Memory B cell (primary cell): ENCODE data around the gene SERHL2.
A peak's percentile ranks its signal among the peaks of the same experiment; 100 is the strongest.
"Not testable (repeated sequence)": the region's sequence is repeated elsewhere in the genome, so short reads cannot be mapped to it uniquely, and the experiment has no call there.

Experiments
- ATAC-seq: fragments of 150-1000 bp; cut with Tn5 transposase; 2 replicates; pipeline ENCODE4 v1.10.0; 2021; ENCODE audit warnings: low read depth, mild to moderate bottlenecking, moderate library complexity
- DNase-seq, 2 donors: peaks; one replicate each; pipeline ENCODE4 v3.0.0; 2022; ENCODE audit warnings: low spot score in 2 of 2
- H3K27ac Mint-ChIP-seq: one replicate; pipeline ENCODE4 v1.8.0; 2022; ENCODE audit warnings: mild to moderate bottlenecking, moderate library complexity, mixed read lengths
- H3K27me3 Mint-ChIP-seq: one replicate; pipeline ENCODE4 v1.8.0; 2022; ENCODE audit warnings: mixed read lengths
- H3K36me3 Mint-ChIP-seq: one replicate; pipeline ENCODE4 v1.8.0; 2022; ENCODE audit warnings: mild to moderate bottlenecking, mixed read lengths
- H3K4me1 Mint-ChIP-seq: one replicate; pipeline ENCODE4 v1.8.0; 2022; ENCODE audit warnings: mixed read lengths
- H3K4me3 Mint-ChIP-seq: one replicate; pipeline ENCODE4 v1.8.0; 2022; ENCODE audit warnings: mild to moderate bottlenecking, moderate library complexity, mixed read lengths
- H3K9me3 Mint-ChIP-seq: one replicate; pipeline ENCODE4 v1.8.0; 2022; ENCODE audit warnings: mixed read lengths

The SERHL2 gene

DNA sequence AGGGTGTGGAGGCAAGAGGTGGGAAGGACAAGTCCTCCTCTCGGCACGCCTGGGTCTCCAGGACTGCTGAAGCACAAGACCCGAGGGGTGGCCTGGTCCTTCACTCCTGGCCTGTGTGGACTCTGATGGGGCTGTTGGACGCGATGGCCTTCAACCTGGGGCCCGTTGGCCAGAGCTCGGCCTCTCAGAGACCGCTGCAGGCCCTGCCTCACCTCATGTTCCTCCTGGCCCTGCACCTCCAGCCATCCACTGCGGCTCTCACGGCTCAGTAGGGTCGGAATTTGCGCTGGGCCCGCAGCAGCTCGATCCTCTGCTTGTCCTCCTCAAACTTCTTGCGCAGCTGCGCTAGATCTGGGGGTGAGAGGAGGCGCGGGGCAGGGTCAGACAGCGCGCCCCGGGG is 20.7 kb downstream of the SERHL2 start:
- H3K27ac Mint-ChIP-seq, H3K27me3 Mint-ChIP-seq, H3K9me3 Mint-ChIP-seq, H3K4me3 Mint-ChIP-seq, ATAC-seq, DNase-seq, H3K4me1 Mint-ChIP-seq: not testable (repeated sequence)
- H3K36me3 Mint-ChIP-seq, result peaks cover 14% of the 10 kb centered on the region

DNA sequence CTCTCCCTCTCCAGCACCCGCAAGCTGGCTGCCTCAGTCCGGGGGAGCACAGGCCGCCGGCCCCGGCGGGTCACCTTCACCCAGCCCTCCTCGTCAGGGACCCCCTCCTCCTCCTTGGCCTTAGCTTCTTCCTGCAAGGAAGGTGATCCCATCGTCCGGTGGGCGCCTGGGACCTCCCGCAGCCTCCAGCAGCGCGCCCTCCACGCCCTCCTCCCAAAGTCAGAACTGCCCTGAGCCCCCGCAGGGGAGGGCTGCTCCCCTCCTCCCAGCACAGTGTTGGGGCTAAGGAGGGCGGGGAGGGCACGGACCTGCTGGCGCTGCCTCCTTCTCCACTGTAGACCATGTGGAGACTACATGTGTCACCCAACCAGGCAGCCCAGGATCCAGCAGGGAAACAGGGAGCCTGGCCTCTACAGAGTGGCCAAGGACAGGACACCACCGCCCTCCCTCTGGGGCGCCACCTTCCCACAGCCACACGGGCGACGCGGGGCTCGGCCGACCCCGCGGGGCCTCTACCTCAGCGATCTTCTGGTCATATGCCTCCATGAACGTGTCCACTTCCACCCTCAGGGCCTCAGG is 22.3 kb downstream of the SERHL2 start:
- H3K27ac Mint-ChIP-seq, ATAC-seq: not testable (repeated sequence)
- peaks cover 11% of the 10 kb centered on the region for H3K36me3 Mint-ChIP-seq

DNA sequence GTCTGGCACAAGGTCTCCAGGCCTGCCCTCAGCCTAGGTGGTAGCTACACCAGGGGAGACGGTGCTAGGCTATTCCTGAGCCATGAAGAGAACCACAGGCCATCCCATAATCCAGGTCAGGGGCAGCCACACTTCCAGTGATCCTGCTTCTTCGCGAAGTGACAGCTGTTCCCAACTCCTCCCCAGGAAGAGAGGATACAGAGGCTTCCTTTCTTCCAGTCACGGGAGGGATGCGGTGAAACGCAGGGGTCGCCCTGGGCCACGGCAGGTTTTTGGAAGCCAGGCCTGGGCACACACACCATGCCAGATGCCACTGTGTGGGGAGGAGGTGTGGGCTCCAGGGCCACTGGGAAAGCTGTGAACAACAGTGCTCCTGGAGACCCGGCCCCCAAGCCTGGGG is 23.4 kb downstream of the SERHL2 start:
- not testable (repeated sequence) for DNase-seq, ATAC-seq, H3K27ac Mint-ChIP-seq, H3K9me3 Mint-ChIP-seq, H3K27me3 Mint-ChIP-seq, H3K4me1 Mint-ChIP-seq, H3K4me3 Mint-ChIP-seq
- H3K36me3 Mint-ChIP-seq, result peaks cover 12% of the 10 kb centered on the region

More for the DNA sequence above, 22.3 kb downstream of the SERHL2 start:
- not testable (repeated sequence) for H3K9me3 Mint-ChIP-seq, H3K4me1 Mint-ChIP-seq, H3K4me3 Mint-ChIP-seq, DNase-seq, H3K27me3 Mint-ChIP-seq

DNA sequence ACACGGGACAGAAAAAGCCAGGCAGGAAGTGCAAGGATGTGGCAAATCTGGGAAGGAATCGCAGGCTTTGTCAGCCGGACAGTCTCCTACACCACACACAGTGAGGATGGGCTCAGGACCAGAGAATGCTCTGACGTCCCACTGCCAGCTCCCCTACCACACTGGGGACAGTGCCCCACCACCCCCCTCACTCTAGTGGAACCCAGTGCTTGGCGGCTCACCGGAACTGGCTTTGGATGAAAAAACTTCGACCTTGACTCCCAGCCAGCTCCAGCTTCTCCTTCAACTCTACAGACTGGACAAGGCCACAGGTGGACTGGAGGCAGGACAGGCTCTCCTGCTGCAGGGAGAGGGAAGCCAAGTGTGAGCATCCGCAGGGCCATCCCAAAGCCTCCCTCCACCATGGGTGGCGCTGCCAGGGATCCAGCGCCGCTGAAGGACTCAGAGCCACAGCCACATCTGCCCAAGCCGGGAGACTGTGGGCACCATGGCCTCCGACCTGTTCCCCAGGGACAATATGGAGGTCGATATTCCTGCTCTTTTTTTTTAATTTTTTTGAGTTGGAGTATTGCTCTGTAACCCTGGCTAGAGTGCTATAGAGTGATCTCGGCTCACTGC is 24.0 kb downstream of the SERHL2 start:
- no peak overlapping the region for H3K27ac Mint-ChIP-seq
- H3K36me3 Mint-ChIP-seq, result peaks cover 11% of the 10 kb centered on the region
- H3K27me3 Mint-ChIP-seq, result no peaks in the 10 kb centered on the region
- H3K9me3 Mint-ChIP-seq, result no peaks in the 10 kb centered on the region
- DNase-seq (no peak), ATAC-seq (no peak)
- no peak overlapping the region for H3K4me3 Mint-ChIP-seq
- peaks cover 9% of the 10 kb centered on the region for H3K4me1 Mint-ChIP-seq

GRCh38 chr22:42580040-42580439 is 26.3 kb downstream of the SERHL2 start:
- not testable (repeated sequence) for H3K4me1 Mint-ChIP-seq, H3K9me3 Mint-ChIP-seq, H3K27me3 Mint-ChIP-seq, H3K27ac Mint-ChIP-seq, DNase-seq, ATAC-seq
- Mint-ChIP-seq H3K36me3 (peaks cover 14% of the 10 kb centered on the region), H3K4me3 (peak overlapping the region; percentile 5)

DNA sequence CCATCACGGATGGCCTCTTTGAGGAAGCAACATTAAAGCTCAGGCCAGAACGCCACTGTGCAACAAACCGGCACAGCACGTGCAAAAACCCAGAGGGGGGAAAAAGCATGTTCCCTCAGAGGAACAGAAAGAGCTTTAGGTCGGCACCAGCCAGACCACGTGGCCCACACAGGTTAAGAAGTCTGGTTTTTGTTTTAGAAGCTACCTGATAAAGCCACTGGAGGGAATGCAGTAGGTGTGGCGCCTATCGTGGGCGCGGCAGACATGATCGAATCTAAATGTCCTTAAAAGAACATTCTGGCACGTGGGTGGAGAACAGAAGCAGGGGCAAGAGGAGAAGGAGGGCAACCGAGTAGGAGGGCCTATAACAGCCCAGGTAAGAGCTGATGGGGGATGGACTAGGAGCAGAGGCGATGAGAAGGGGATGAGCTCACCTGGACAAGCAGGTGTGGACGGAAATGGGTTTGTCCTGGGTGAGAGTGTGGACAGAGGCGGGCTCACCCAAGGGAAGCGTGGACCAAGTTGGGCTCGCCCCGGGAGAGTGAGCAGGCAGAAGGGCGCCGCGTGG is 27.5 kb downstream of the SERHL2 start:
- not testable (repeated sequence) for DNase-seq, H3K9me3 Mint-ChIP-seq, H3K4me1 Mint-ChIP-seq, H3K27me3 Mint-ChIP-seq
- peak; percentile 61 for ATAC-seq
- H3K4me3 Mint-ChIP-seq, result peak overlapping the region; percentile 97
- H3K27ac Mint-ChIP-seq, result peak overlapping the region; percentile 86
- peaks cover 18% of the 10 kb centered on the region for H3K36me3 Mint-ChIP-seq

DNA sequence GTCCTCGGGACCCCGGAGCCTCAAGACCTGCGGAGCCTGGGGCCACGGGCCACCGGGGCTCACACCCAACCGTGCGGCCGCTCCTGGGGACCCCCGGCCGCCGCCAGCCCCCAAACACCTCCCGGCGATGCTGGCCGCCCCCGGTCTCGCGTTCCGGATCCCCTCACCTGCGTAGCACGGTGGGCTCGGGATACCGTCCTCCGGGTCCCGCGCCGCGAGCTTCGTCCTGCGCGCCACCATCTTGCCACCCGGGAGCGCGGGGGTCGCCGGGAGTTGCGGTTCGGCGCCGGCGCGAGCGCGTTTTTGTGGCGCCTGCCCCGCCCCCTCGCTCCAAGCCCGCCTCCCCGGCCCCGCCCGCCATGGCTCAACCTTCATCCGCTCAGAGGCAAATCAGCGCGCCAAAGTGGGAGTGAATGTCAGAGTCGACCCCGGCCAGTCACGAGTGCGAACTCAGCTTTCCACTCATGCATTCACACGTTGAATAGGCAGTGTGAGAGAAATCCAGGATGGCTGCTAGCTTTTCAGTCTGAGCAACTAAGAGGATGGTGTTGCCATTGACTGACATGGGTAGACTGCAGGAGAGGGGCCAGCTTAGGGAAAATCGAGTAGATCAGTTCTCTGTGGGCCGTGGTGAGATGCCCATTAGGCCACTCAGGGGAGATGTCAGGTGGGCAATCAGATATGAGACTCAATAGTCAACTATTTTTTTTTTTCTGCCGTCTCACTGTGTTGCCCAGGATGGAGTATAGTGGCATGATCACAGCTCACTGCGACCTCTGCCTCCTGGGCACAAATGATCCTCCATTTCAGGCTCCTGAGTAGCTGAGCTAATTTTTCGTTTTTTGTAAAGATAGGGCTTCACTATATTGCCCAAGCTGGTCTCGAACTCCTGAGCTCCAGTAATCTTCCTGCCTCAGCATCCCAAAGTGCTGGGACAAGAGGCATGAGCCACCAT is 28.3 kb downstream of the SERHL2 start:
- H3K4me3 Mint-ChIP-seq, result peak overlapping the region; percentile 97
- DNase-seq, result peak; percentile 66 to 72
- no peaks in the 10 kb centered on the region for H3K27me3 Mint-ChIP-seq
- H3K4me1 Mint-ChIP-seq, result peaks cover 9% of the 10 kb centered on the region
- peak; percentile 85 for ATAC-seq
- H3K36me3 Mint-ChIP-seq, result peaks cover 24% of the 10 kb centered on the region
- peak overlapping the region; percentile 86 for H3K27ac Mint-ChIP-seq
- no peaks in the 10 kb centered on the region for H3K9me3 Mint-ChIP-seq

DNA sequence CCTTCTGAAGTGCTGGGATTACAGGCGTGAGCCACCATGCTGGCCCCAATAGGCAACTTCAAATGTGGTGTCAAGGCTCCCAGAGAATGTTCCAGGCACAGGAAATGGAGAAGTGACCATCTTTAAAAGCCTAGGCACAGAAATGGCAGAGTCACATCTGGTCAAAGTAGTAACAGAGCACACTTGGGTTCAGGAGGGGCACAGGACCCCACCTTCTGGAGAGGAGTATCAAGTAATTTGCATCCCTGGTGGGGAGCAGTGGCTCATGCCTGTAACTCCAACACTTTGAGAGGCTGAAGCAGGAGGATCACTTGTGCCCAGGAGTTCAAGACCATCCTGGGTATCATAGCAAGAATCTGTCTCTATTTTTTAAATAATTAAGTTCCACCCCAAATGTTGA is 29.2 kb downstream of the SERHL2 start:
- H3K4me3 Mint-ChIP-seq, result no peak overlapping the region
- H3K36me3 Mint-ChIP-seq, result peaks cover 29% of the 10 kb centered on the region
- no peaks in the 10 kb centered on the region for H3K27me3 Mint-ChIP-seq

DNA sequence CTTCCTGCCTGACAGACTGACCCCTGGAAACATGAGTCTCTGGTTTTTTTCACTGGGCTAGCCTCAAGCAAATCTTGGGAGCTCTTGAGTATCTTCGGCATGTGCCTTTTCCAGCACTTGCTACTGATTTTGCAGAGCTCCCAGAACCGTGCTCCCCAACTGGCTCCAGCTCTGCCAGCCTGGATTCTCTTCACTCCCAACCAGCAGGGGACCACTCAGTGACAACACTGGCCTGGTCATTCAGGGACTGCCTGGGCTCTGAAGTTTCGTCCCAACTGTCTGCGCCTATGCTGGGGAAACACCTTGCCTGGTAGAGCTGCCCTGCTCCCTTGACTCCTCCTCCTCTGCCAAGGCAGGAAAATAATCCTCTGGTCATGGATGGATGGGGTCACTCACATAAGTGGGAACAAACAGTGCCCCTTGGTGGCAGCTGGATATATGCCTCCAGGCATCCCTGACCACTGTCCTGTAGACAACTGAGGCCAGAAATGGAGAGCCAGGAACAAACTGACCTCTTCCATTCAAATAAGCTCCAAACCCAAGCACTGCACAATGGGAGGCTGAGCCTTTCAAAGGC is 30.7 kb downstream of the SERHL2 start:
- Mint-ChIP-seq H3K36me3 (peaks cover 31% of the 10 kb centered on the region), H3K9me3 (no peaks in the 10 kb centered on the region), H3K4me3 (no peak overlapping the region), H3K27me3 (no peaks in the 10 kb centered on the region), H3K4me1 (peaks cover 15% of the 10 kb centered on the region), H3K27ac (no peak overlapping the region)
- ATAC-seq (no peak), DNase-seq (no peak)

More for the DNA sequence above, 29.2 kb downstream of the SERHL2 start:
- DNase-seq (no peak), ATAC-seq (no peak)
- peak overlapping the region; percentile 74 for H3K27ac Mint-ChIP-seq
- peaks cover 14% of the 10 kb centered on the region for H3K4me1 Mint-ChIP-seq
- no peaks in the 10 kb centered on the region for H3K9me3 Mint-ChIP-seq

DNA sequence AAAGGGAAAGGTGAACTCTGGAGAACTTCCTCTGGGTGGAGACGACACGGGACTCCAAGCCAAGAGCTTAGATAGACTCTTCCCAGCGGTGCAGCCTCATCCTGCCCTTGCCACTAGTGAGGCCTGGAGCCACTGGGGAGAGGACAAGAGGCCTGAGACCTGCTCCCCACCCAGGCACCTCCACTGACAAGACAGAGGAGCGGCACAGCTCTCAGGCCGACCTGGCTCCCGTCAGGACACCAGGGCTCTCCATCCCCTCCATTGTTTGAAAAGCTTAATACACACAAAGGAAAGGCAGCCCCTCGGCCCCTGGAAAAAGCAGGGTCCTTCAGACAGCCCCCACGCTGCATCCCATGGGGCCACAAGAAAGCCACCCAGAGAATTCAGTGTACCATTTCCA is 31.3 kb downstream of the SERHL2 start:
- ATAC-seq (no peak), DNase-seq (no peak)
- Mint-ChIP-seq H3K9me3 (no peaks in the 10 kb centered on the region), H3K36me3 (peaks cover 35% of the 10 kb centered on the region), H3K27ac (no peak overlapping the region), H3K27me3 (no peaks in the 10 kb centered on the region), H3K4me3 (no peak overlapping the region), H3K4me1 (peaks cover 15% of the 10 kb centered on the region)

GRCh38 chr22:42586381-42586780 is 32.6 kb downstream of the SERHL2 start:
- peaks cover 11% of the 10 kb centered on the region for H3K4me1 Mint-ChIP-seq
- no peak overlapping the region for H3K27ac Mint-ChIP-seq
- H3K27me3 Mint-ChIP-seq, result no peaks in the 10 kb centered on the region

GRCh38 chr22:42587588-42588175 is 33.9 kb downstream of the SERHL2 start:
- no peaks in the 10 kb centered on the region for H3K9me3 Mint-ChIP-seq
- ATAC-seq (no peak), DNase-seq (no peak)
- no peaks in the 10 kb centered on the region for H3K27me3 Mint-ChIP-seq
- peak overlapping the region; percentile 58 for H3K27ac Mint-ChIP-seq
- peaks cover 6% of the 10 kb centered on the region for H3K4me1 Mint-ChIP-seq
- no peak overlapping the region for H3K4me3 Mint-ChIP-seq
- peaks cover 37% of the 10 kb centered on the region for H3K36me3 Mint-ChIP-seq

More at GRCh38 chr22:42586381-42586780, 32.6 kb downstream of the SERHL2 start:
- H3K9me3 Mint-ChIP-seq, result no peaks in the 10 kb centered on the region
- no peak for DNase-seq
- H3K4me3 Mint-ChIP-seq, result no peak overlapping the region
- H3K36me3 Mint-ChIP-seq, result peaks cover 35% of the 10 kb centered on the region
- ATAC-seq, result no peak

- Mint-ChIP-seq H3K27ac (no peak overlapping the region), H3K9me3 (no peaks in the 10 kb centered on the region), H3K36me3 (peaks cover 30% of the 10 kb centered on the region), H3K4me3 (no peak overlapping the region), H3K27me3 (no peaks in the 10 kb centered on the region), H3K4me1 (peaks cover 6% of the 10 kb centered on the region)
- DNase-seq (no peak), ATAC-seq (no peak)
Observed at GRCh38 chr22:42591987-42592386, 38.2 kb downstream of the SERHL2 start.
